ENCODE data around the gene TSHZ2.

Gene TSHZ2

GRCh38 chr20:53126185-53126584, 154.0 kb downstream of the TSHZ2 start:
- no peak for DNase-seq (ENCODE audit: low read depth in 3 of 3)

GRCh38 chr20:53127027-53127426, 154.9 kb downstream of the TSHZ2 start:
- no peak for DNase-seq (ENCODE audit: low read depth in 3 of 3)

- no peak for DNase-seq (ENCODE audit: low read depth in 3 of 3)
Measured at GRCh38 chr20:53128004-53128403, 155.8 kb downstream of the TSHZ2 start.

- DNase-seq (ENCODE audit: low read depth in 3 of 3), result no peak
Measured at GRCh38 chr20:53129563-53129962, 157.4 kb downstream of the TSHZ2 start.

GRCh38 chr20:53130795-53131194, 158.6 kb downstream of the TSHZ2 start:
- DNase-seq (ENCODE audit: low read depth in 3 of 3), result no peak

GRCh38 chr20:53133125-53133524, 161.0 kb downstream of the TSHZ2 start:
- DNase-seq (ENCODE audit: low read depth in 3 of 3), result no peak

DNA sequence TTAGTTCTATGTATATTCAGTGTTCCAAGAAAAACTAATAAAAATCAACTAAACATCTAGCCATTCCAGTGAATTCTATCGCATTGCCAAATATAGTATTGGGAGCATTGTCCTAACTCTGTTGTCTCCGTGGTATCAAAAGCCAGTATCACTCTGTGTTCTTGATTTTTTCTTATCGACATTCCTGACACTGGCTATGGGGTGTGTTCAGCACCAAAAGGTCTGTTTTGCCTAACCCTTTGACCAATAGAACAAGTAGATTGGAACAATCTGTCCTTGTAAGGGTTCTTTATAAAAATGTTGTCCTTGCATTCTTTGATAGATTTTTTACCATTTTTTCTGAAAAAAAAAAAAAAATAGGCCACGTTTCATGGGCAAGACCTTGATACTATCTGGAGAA, 161.5 kb downstream of the TSHZ2 start:
- DNase-seq (ENCODE audit: low read depth in 3 of 3), result no peak

DNA sequence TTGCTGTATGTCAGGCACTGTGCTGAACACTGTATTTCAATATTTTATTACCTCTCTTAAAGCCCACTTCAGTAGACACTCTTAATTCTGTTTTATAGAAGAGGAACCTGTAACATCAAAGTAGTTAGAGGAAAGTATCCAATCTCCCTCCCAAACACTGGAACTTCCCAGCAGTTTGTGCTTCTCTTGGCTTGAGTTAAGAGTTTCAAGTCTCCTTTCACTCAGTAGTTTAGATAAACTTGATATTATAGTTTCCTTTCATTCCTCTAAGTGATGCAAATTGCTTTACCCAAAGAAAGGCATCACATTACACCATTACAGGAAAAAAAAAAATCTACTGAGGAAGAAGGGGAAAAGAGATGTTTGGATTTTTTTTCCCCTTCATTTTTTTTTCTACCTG, 164.3 kb downstream of the TSHZ2 start:
- DNase-seq (ENCODE audit: low read depth in 3 of 3), result no peak

GRCh38 chr20:53138454-53139262, 166.5 kb downstream of the TSHZ2 start:
- DNase-seq (ENCODE audit: low read depth in 3 of 3), result no peak

DNA sequence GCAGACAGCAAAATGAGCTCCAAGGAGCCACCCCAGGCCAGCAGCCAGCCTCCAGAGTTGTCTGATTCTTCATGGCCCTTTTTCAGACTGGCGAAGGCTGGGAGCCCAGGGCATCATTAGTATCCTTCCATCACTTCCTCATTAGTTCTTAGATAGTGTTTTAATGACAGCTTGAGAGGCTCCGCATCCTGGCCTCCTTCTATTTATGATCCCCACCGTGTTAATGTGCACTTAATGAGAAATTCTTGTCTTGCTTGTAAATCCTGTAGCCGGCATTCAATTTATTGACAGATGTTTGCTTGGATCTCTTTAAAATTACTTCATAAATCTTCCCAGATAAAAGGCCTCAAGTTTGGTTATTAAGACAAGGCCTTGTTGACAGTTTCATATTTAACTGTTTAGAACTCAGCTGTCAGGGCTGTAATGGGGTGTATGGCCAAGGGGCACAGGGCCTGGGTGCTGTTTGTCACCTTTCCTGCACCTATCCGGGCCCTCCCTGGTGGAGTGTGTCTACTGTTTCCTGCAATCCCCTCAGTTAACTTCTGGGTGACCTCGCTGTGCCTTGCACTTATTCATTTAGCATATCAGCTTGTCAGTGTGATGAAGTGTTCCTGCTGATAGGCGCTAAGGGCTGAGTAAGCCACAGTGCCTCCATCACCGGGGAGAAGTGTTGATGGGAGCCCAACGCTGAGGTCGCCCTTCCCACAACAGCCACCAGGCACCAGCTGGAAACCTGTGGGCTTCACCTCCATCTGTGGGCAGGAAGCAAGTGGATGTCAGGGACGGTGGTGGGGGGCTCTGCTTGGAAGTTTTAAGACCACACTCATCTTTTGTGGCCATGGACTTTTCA, 169.3 kb downstream of the TSHZ2 start:
- no peak for DNase-seq (ENCODE audit: low read depth in 3 of 3)

DNA sequence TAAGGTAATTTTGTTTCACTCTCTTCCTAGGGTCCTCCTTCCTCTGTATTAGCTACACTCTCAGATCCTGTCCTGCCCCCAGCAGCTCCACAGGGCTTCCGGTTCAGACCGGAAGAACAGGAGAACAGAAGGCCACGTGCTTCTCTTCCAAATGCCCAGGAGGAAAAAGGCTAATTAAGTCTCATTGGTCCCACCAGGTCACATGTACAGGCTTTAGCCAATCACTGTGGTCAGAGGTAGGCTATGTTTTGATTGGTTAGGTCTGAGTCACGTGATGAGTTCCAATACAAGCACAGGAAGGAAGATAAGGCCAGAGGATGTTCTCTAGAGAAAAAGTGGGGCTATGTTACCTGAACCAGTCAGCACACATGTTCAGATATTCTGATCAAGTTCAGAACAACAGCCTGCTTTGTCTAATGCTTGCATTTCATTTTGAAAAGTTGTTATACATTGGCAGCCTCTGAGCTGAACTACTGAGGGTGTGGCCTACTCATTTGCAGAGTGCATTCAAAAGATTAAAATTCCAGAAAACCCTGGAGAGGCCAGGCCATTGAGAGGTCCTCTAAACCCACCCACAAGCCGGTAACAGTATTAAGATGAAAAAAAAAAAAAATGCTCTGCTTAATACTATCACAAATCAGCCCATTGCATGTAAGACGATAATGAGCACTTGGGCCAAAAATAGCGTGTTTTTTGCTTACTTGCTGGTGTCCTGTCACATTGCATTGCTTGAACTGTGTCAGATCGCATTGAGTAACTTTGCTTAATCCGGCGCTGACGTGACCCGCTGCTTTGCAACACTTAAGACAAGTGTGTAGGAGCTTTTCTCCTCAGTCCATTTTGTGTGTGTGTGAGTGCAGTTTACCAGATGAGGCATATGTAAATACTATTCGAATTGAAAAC, 170.3 kb downstream of the TSHZ2 start:
- no peak for DNase-seq (ENCODE audit: low read depth in 3 of 3)

DNA sequence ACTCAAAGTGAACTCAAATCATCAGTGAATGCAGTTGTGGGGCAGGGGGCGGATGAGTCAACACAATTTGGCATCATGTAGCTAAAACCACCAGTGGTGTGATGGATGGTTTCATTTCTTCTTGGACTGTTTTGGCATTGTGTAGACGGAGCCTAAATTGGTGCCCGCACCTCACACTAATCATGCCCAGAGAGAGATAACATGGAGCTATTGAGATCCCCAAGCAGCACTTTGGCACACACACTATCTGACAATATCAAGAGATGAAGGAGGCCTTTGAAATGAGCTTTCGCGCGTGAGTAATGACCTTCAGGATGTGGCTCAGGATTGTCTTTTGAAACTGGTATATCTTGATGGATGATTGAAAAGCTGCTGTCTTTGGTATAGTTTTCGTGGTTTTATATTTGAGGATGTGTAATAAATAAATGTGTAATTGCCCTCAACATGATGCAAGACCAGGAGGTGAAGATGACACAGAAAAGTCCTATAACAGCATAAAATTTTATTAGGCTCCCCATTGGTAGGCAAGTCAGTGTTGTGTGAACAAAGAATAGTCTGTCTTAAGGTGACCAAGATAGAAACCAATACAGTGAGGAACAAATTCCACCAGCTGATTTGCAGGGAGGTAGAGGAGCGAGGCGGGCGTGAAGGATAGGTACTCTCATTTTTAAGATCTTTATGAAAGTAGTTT, 174.2 kb downstream of the TSHZ2 start:
- peak in 2 of 3 experiments; percentile 8 to 23 for DNase-seq (ENCODE audit: low read depth in 3 of 3)

GRCh38 chr20:53148771-53149147, 176.6 kb downstream of the TSHZ2 start:
- no peak for DNase-seq (ENCODE audit: low read depth in 3 of 3)

DNA sequence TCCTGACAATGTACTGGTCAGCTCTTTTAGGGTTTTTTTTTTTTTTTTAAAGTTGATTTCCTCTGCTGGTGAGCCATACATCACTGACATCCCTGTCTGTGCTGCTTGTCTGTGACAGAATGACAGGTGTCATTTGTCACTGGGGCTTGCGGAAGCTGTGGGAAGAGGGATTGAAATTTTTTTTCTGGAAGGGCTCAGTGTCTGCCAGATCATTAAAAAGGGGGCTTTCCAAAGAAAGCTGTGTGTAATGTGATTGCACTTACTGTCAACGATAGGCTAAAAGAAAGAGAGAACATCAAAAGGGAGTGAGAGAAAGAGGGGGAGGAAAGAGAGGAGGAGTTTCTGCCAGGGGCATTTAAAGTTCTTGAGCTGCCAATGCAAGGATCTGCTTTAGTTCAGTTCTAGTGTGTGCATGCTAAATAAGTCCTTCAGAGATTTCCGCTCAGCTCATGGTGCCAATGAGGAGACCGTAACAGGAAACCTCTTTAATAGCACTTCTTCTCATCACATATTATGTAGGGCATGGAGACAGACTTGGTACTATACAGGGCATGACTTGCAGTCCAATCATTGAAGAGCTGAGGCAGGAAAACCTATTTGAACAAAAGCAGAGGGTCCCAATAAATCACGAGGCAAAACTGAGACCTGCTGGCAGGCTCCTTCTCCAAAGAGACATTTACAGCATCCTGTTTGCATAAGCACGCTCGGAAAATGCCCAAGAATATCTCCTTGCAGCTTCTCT, 177.2 kb downstream of the TSHZ2 start:
- DNase-seq (ENCODE audit: low read depth in 3 of 3), result no peak

- no peak for DNase-seq (ENCODE audit: low read depth in 3 of 3)
Measured at GRCh38 chr20:53149890-53150205, 177.7 kb downstream of the TSHZ2 start.

DNA sequence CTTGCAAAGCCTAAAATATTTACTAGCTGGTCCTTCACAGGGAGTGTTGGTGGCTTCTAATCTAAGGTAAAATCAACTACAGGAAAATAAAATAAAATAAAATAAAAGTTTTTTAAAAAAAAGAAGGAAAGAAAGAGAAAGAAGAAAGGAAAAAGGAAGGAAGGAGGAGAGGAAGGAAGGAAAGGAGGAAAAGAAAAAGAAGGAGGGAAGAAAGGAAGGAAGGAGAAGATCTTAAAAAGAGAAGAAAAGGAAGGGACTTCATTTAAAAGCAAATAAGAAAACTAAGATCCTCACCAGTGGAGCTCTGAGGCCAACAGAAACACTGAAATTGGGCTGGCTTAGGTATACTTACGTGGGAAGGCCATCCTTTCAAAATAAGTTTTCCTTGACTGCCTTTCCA, 178.4 kb downstream of the TSHZ2 start:
- no peak for DNase-seq (ENCODE audit: low read depth in 3 of 3)

DNA sequence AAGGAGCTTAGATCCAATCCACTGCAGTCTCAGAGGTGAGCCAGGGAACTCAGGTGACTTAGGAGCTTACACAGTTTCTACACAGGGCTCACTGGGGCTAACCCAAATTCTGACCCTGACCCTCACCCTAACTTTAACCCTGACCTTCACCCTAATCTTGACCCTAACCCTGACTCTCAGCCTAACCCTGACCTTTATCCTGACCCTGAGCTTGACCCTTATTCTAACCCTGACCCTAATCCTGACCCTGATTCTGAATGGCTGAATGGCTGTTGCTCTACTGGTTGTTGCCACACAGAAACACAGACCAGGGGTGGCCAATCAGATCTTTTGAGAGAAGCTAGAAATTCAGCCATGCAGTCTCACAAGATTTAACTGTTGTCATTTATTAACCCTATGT, 180.1 kb downstream of the TSHZ2 start:
- DNase-seq (ENCODE audit: low read depth in 3 of 3), result no peak

DNA sequence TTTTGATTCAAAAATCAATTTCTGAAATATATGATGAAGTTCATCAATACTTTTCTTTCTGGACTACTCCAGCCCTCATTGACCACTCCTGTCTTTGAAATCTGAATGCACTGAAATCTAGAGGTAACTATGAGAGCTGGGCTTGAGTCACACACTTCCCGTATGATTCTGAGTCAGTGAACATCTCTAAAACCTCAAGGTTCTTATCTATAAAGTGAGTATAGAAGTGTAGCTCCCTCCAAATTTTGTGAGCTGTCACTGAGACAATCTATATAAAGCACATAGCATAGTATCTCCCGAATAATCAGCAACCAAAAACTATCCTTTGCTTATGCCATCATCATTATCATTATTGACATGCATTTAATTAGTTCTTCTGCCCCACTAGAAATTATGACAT, 182.4 kb downstream of the TSHZ2 start:
- no peak for DNase-seq (ENCODE audit: low read depth in 3 of 3)

- DNase-seq (ENCODE audit: low read depth in 3 of 3), result no peak
Measured at GRCh38 chr20:53157443-53158408, 185.6 kb downstream of the TSHZ2 start.

- DNase-seq (ENCODE audit: low read depth in 3 of 3), result no peak
Measured at GRCh38 chr20:53159160-53159559, 187.0 kb downstream of the TSHZ2 start.
